Measurements from ENCODE around the gene LAX1. TPM values are rescaled to one million over a fixed set of nuclear protein-coding genes. Genes with fewer than 3 reads are reported as not detected.

Gene LAX1
- polyA plus RNA-seq, 1 donor (not counting 4 experiments of a cell fraction or from before 2014, with no cell fraction given), result 0.07 TPM

DNA sequence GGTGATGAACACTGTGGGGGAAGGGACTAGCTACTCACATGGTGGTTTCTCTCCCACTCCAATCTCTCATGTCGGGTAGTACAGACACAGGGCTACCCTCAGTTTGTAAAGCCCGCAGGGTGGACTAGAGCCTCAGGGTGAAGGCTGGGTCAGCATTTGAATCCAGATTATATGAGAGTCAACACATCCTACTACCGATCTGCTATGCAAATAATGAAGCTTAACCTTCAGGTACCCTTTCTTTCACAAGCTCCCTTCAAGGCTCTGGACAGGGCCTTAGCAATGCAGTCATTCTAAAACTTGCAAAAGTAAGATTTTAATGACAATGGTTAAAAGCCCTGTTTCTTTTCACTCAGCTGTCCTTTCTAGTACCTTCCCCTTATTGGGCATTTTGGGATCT, 25.0 kb downstream of the LAX1 start:
- FAIRE-seq (no peak), DNase-seq (ENCODE audit: low read depth, low spot score) (no peak)
- Histone ChIP-seq H3K27ac (ENCODE audit: control insufficient read depth, insufficient read depth, low read length) (no peak overlapping the region), H3K4me3 (ENCODE audit: control insufficient read depth in 2 of 3, extremely low read depth in 1 of 3, insufficient read depth in 2 of 3, low read depth in 1 of 3, low read length in 3 of 3) (no peak overlapping the region), H3K9me3 (ENCODE audit: control insufficient read depth, low read depth, low read length) (no peaks in the 10 kb centered on the region), H3K9ac (ENCODE audit: control insufficient read depth, extremely low read depth, insufficient read depth, low read length) (no peak overlapping the region), H3K79me2 (ENCODE audit: control insufficient read depth, insufficient read depth, low read length) (no peaks in the 10 kb centered on the region), H3K36me3 (ENCODE audit: control insufficient read depth in 2 of 2, extremely low read depth in 1 of 2, insufficient read depth in 2 of 2, low read length in 2 of 2) (no peaks in the 10 kb centered on the region), H3K4me2 (ENCODE audit: control insufficient read depth, extremely low read depth, insufficient read depth, low read depth, low read length) (no peak overlapping the region), H2AFZ (ENCODE audit: control insufficient read depth, low read length) (no peak overlapping the region), H3K9me1 (ENCODE audit: control insufficient read depth, extremely low read depth, insufficient read depth, low read length) (no peaks in the 10 kb centered on the region), H3K27me3 (ENCODE audit: control insufficient read depth, extremely low read depth, insufficient read depth, low read length) (no peaks in the 10 kb centered on the region), H4K20me1 (ENCODE audit: control insufficient read depth, extremely low read depth, insufficient read depth, low read length) (no peaks in the 10 kb centered on the region), H3K4me1 (ENCODE audit: control insufficient read depth, extremely low read depth, insufficient read depth, low read length) (peaks cover 3% of the 10 kb centered on the region)
- TF ChIP-seq CTCF (optimal IDR thresholded peaks at IDR 0.05 in 1 of 3, IDR thresholded peaks at IDR 0.05 in 1 of 3, conservative IDR thresholded peaks at IDR 0.05 in 1 of 3; ENCODE audit: extremely low read depth in 1 of 3, insufficient read depth in 2 of 3, low read length in 3 of 3), result no peak
- TF ChIP-seq EZH2 (IDR thresholded peaks at IDR 0.05; ENCODE audit: low read length), result no peak
- dilution Hi-C loops (cut with MboI; ENCODE audit: extremely low pct_ligation_motif_present, low sequenced_read_pairs), result loop anchor here (10.0 kb wide), 1 partner anchor 65 kb away; no protein-coding TSS in a partner anchor

GRCh38 chr1:203791498-203791897, 26.5 kb downstream of the LAX1 start:
- no peak for DNase-seq (ENCODE audit: low read depth, low spot score)
- TF ChIP-seq EZH2 (IDR thresholded peaks at IDR 0.05; ENCODE audit: low read length) (no peak), CTCF (optimal IDR thresholded peaks at IDR 0.05 in 1 of 3, IDR thresholded peaks at IDR 0.05 in 1 of 3, conservative IDR thresholded peaks at IDR 0.05 in 1 of 3; ENCODE audit: extremely low read depth in 1 of 3, insufficient read depth in 2 of 3, low read length in 3 of 3) (no peak)
- no peak overlapping the region for H3K4me3 ChIP-seq (ENCODE audit: control insufficient read depth in 2 of 3, extremely low read depth in 1 of 3, insufficient read depth in 2 of 3, low read depth in 1 of 3, low read length in 3 of 3)
- H3K9ac ChIP-seq (ENCODE audit: control insufficient read depth, extremely low read depth, insufficient read depth, low read length), result no peak overlapping the region
- H4K20me1 ChIP-seq (ENCODE audit: control insufficient read depth, extremely low read depth, insufficient read depth, low read length), result no peaks in the 10 kb centered on the region
- peaks cover 6% of the 10 kb centered on the region for H3K4me1 ChIP-seq (ENCODE audit: control insufficient read depth, extremely low read depth, insufficient read depth, low read length)
- no peak overlapping the region for H3K27ac ChIP-seq (ENCODE audit: control insufficient read depth, insufficient read depth, low read length)
- no peak overlapping the region for H2AFZ ChIP-seq (ENCODE audit: control insufficient read depth, low read length)
- dilution Hi-C loops (cut with MboI; ENCODE audit: extremely low pct_ligation_motif_present, low sequenced_read_pairs), result loop anchor here (10.0 kb wide), 1 partner anchor 67 kb away; no protein-coding TSS in a partner anchor
- H3K4me2 ChIP-seq (ENCODE audit: control insufficient read depth, extremely low read depth, insufficient read depth, low read depth, low read length), result no peak overlapping the region
- H3K79me2 ChIP-seq (ENCODE audit: control insufficient read depth, insufficient read depth, low read length), result peaks cover 6% of the 10 kb centered on the region
- no peaks in the 10 kb centered on the region for H3K9me1 ChIP-seq (ENCODE audit: control insufficient read depth, extremely low read depth, insufficient read depth, low read length)
- no peak for FAIRE-seq
- H3K36me3 ChIP-seq (ENCODE audit: control insufficient read depth in 2 of 2, extremely low read depth in 1 of 2, insufficient read depth in 2 of 2, low read length in 2 of 2), result no peaks in the 10 kb centered on the region
- H3K27me3 ChIP-seq (ENCODE audit: control insufficient read depth, extremely low read depth, insufficient read depth, low read length), result no peaks in the 10 kb centered on the region
- H3K9me3 ChIP-seq (ENCODE audit: control insufficient read depth, low read depth, low read length), result no peaks in the 10 kb centered on the region
